ENCODE results near the gene RXRA.

RXRA gene

GRCh38 chr9:134355158-134355557 is 28.9 kb downstream of the RXRA start:
- no peak overlapping the region for H3K4me2 ChIP-seq (ENCODE audit: low read depth, low read length, poor library complexity, severe bottlenecking)
- no peaks in the 10 kb centered on the region for H3K9me2 ChIP-seq (replicated peaks; ENCODE audit: insufficient read depth, low read length)
- no peaks in the 10 kb centered on the region for H3K27me3 ChIP-seq (ENCODE audit: low read length)
- no peak overlapping the region for H3K27ac ChIP-seq (ENCODE audit: low read depth, low read length)
- no peak for TF ChIP-seq EZH2phosphoT487 (conservative IDR thresholded peaks at IDR 0.05; ENCODE audit: low read length)
- no peak for TF ChIP-seq CTCF (IDR thresholded peaks at IDR 0.05; ENCODE audit: insufficient read depth, low read length, poor library complexity, severe bottlenecking)
- no peak overlapping the region for H2AFZ ChIP-seq (ENCODE audit: low read depth, low read length, severe bottlenecking)
- H3K9me3 ChIP-seq (ENCODE audit: insufficient read depth, low read length), result no peaks in the 10 kb centered on the region
- no peak overlapping the region for H3K9ac ChIP-seq (ENCODE audit: low read length)
- H4K20me1 ChIP-seq (ENCODE audit: low read depth, low read length), result no peaks in the 10 kb centered on the region
- no peaks in the 10 kb centered on the region for H3K36me3 ChIP-seq (ENCODE audit: low read length)
- no peaks in the 10 kb centered on the region for H3K79me2 ChIP-seq (ENCODE audit: insufficient read depth, low read length)
- no peaks in the 10 kb centered on the region for H3F3A ChIP-seq (ENCODE audit: insufficient read depth)
- no peak overlapping the region for H3K4me3 ChIP-seq (ENCODE audit: insufficient read depth, low read length, poor library complexity, severe bottlenecking)

GRCh38 chr9:134355561-134356279 is 29.5 kb downstream of the RXRA start:
- no peaks in the 10 kb centered on the region for H3K9me3 ChIP-seq (ENCODE audit: insufficient read depth, low read length)
- H3K27me3 ChIP-seq (ENCODE audit: low read length), result no peaks in the 10 kb centered on the region
- no peak overlapping the region for H2AFZ ChIP-seq (ENCODE audit: low read depth, low read length, severe bottlenecking)
- TF ChIP-seq CTCF (IDR thresholded peaks at IDR 0.05; ENCODE audit: insufficient read depth, low read length, poor library complexity, severe bottlenecking) (no peak), EZH2phosphoT487 (conservative IDR thresholded peaks at IDR 0.05; ENCODE audit: low read length) (no peak)
- H4K20me1 ChIP-seq (ENCODE audit: low read depth, low read length), result no peaks in the 10 kb centered on the region
- no peak overlapping the region for H3K4me3 ChIP-seq (ENCODE audit: insufficient read depth, low read length, poor library complexity, severe bottlenecking)
- no peak overlapping the region for H3K27ac ChIP-seq (ENCODE audit: low read depth, low read length)
- no peaks in the 10 kb centered on the region for H3K79me2 ChIP-seq (ENCODE audit: insufficient read depth, low read length)
- no peaks in the 10 kb centered on the region for H3K9me2 ChIP-seq (replicated peaks; ENCODE audit: insufficient read depth, low read length)
- no peak overlapping the region for H3K4me2 ChIP-seq (ENCODE audit: low read depth, low read length, poor library complexity, severe bottlenecking)
- H3F3A ChIP-seq (ENCODE audit: insufficient read depth), result no peaks in the 10 kb centered on the region
- H3K9ac ChIP-seq (ENCODE audit: low read length), result no peak overlapping the region
- H3K36me3 ChIP-seq (ENCODE audit: low read length), result no peaks in the 10 kb centered on the region

- Histone ChIP-seq H4K20me1 (ENCODE audit: low read depth, low read length) (no peaks in the 10 kb centered on the region), H3K79me2 (ENCODE audit: insufficient read depth, low read length) (no peaks in the 10 kb centered on the region), H3K27ac (ENCODE audit: low read depth, low read length) (no peak overlapping the region), H3K4me3 (ENCODE audit: insufficient read depth, low read length, poor library complexity, severe bottlenecking) (no peak overlapping the region), H3K36me3 (ENCODE audit: low read length) (no peaks in the 10 kb centered on the region), H3K4me2 (ENCODE audit: low read depth, low read length, poor library complexity, severe bottlenecking) (no peak overlapping the region), H2AFZ (ENCODE audit: low read depth, low read length, severe bottlenecking) (no peak overlapping the region), H3K9me2 (replicated peaks; ENCODE audit: insufficient read depth, low read length) (no peaks in the 10 kb centered on the region), H3K9ac (ENCODE audit: low read length) (no peak overlapping the region), H3F3A (ENCODE audit: insufficient read depth) (no peaks in the 10 kb centered on the region), H3K27me3 (ENCODE audit: low read length) (no peaks in the 10 kb centered on the region), H3K9me3 (ENCODE audit: insufficient read depth, low read length) (no peaks in the 10 kb centered on the region)
- no peak for TF ChIP-seq EZH2phosphoT487 (conservative IDR thresholded peaks at IDR 0.05; ENCODE audit: low read length)
- TF ChIP-seq CTCF (IDR thresholded peaks at IDR 0.05; ENCODE audit: insufficient read depth, low read length, poor library complexity, severe bottlenecking), result no peak
These were observed 30.5 kb downstream of the RXRA start for GRCh38 chr9:134356496-134357470.

All from SU-DHL-6 (cell line).